ENCODE results near the gene MYLK.
"Not testable (repeated sequence)": the region's sequence is repeated elsewhere in the genome, so short reads cannot be mapped to it uniquely, and the experiment has no call there.

MYLK gene

GRCh38 chr3:123623346-123623880 is 260.7 kb downstream of the MYLK start:
- no peak for DNase-seq (ENCODE audit: low read depth in 3 of 3)

GRCh38 chr3:123622766-123623165 is 261.4 kb downstream of the MYLK start:
- DNase-seq (ENCODE audit: low read depth in 3 of 3): no peak

GRCh38 chr3:123621850-123622189 is 262.3 kb downstream of the MYLK start:
- no peak for DNase-seq (ENCODE audit: low read depth in 3 of 3)

DNA sequence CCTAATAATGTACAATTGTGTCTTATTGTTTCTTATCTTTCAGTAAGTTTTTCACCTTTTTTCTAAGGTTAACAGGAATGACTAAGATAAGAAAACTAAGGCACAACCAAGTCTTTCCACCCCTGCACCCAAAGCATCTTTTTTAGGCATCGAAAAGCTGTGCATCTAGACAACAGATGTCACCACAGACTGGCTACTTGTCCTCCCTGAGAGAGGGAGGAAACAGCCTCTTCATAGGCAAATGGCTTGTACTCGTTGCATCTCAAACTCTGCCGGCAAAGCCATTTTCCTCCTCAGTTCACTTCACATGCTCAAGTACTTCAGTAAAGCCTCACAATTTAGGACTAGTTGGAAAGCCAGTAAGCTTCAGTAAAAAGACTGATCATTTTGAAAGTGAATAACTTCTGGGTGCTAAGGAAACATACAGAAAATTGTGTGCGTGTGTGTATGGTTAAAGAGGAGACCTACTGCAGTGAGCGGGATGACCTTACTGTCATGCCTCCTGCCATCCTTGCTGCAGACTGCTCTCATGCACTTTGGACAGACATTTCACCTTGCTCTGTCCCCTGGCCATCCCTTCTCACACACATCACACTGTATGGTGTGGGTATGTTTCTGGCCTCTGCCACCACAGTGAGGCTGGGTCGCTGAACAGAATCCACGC is 262.8 kb downstream of the MYLK start:
- no peak for DNase-seq (ENCODE audit: low read depth in 3 of 3)

- DNase-seq (ENCODE audit: low read depth in 3 of 3): no peak
Observed at GRCh38 chr3:123620343-123620742, 263.8 kb downstream of the MYLK start.

DNA sequence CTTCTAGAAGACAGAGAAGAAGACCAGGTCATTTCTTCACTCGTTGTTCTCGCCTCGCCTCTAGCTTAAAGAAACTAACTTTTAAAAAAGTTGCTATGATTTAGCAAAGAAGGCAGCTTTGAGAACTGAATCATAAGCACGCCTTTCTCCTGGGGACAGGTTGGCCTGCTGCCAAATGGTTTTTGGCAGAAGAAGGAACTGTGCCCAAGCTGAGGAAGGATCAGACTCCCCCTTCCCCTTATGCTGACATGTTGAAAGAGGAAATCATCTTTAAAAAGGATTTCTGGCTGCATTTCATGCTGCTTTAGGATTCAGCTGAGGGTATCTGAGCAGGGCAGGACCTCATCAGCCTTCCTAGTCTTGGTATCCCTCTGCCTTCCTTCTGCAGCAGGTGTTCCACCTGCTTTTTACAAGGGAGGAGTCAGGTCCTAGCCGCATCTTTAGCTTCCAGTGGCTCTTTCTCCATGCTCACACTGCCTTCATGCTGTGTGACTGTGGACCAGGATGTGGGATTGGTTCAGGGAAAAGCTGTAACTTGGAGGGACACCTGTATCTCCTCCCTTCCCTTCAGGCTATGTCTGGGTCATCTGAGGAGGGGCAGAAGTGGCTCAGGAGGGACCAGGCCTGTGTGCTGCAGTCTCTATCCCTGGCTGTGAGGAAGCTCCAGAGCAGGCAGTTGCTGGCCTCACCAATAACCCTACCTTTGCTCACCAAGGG is 265.2 kb downstream of the MYLK start:
- DNase-seq (ENCODE audit: low read depth in 3 of 3): no peak

GRCh38 chr3:123618076-123618708 is 265.9 kb downstream of the MYLK start:
- no peak for DNase-seq (ENCODE audit: low read depth in 3 of 3)

DNA sequence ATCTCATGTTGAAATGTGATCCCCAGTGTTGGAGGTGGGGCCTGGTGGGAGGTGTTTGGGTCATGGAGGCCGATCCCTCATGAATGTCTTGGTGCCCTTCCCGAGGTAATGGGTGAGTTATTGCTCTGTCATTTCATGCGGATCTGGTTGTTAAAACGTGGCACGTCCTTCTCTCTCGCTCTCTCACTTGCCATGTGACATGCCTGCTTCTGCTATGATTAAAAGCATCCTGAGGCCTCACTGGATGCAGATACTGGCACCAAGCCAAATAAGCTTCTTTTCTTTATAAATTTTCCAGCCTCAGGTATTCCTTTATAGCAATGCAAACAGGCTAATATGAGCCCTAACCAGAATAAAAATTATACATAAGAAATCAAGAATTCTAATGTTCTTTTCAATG is 267.5 kb downstream of the MYLK start:
- DNase-seq (ENCODE audit: low read depth in 3 of 3): no peak

GRCh38 chr3:123613543-123613942 is 270.6 kb downstream of the MYLK start:
- DNase-seq (ENCODE audit: low read depth in 3 of 3): no peak

DNA sequence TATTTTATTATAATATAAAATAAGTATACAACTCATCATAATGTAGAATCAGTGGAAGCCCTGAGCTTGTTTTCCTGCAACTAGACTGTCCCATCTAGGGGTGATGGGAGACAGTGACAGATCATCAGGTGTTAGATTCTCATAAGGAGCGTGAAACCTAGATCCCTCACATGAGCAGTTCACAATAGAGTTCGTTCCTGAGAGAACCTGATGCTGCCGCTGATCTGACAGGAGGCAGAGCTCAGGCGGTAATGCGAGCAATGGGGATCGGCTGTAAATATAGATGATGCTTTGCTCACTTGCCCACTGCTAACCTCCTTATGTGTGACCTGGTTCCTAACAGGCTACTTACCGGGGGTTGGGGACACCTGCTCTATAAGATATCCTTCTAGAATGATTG is 272.5 kb downstream of the MYLK start:
- not testable (repeated sequence) for DNase-seq (ENCODE audit: low read depth in 3 of 3)

DNA sequence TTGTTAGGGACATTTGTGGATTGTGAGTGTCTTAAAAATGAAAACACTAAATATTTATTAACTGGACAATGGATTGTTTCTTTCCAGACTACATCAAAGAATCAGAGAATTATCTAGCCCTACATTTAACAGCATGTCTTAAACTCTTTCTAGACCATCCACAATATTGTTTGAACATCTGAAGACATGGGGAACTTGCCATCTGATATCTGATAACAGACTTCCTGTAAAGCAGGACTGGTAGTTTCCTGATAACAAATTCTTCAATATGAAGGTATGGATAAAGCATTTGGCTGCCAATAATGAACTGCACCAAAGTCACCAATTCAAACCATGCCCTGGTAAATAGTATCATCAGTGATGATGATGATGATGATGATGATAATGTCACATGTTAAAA is 273.1 kb downstream of the MYLK start:
- DNase-seq (ENCODE audit: low read depth in 3 of 3): no peak

DNA sequence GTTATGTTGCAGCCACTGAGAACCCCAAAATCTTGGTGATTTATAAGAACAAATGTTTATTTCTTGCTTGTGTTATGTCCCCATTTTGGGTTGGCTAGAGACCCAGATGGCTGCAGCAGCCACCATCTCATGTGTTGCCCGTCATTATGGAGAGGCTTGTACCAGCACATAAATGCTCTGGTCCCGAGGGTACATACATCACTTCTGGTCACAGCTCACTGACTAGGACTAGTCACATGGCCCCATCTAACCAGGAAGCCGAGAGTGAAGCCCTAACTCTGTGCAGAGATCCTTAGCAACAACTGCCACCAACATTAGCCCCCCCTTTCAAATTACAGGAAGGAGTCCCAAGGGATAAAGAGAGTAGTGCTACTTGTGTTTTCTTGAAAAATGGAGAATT is 273.8 kb downstream of the MYLK start:
- no peak for DNase-seq (ENCODE audit: low read depth in 3 of 3)

GRCh38 chr3:123609063-123609462 is 275.1 kb downstream of the MYLK start:
- DNase-seq (ENCODE audit: low read depth in 3 of 3): no peak

DNA sequence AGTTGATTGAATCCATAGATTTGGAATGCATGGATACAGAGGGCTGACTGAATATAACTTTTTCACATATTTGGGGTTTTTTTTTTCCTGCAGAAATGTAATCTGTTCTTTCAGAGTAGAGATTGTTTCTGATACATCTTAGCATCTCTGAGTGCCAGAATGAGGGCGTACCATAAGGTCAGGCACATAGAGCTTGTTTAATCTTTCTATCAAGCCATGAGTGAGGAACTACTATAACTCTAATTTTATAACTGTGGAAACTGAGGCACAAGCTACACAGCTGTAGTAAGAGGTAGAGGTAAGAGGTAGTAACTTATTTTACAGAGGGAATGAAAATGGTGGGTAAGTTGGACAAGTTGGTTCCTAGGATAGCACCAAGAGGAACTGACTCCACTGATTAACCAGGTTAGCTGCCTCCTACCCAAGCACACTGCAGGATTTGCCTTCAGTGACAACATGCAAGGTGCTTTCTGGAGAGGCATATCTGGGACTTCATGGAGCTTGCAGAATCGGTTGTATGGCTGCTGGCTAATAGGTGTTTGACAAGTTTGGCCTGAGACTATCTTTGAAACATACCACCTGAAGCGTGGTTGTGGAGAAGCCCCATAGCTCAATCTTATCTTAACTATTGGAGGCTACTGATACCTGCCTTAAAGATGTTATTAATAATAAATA is 275.7 kb downstream of the MYLK start:
- DNase-seq (ENCODE audit: low read depth in 3 of 3): no peak

- no peak for DNase-seq (ENCODE audit: low read depth in 3 of 3)
Observed at GRCh38 chr3:123606527-123606926, 277.6 kb downstream of the MYLK start.

- no peak for DNase-seq (ENCODE audit: low read depth in 3 of 3)
Observed at GRCh38 chr3:123605789-123606234, 278.3 kb downstream of the MYLK start.

DNA sequence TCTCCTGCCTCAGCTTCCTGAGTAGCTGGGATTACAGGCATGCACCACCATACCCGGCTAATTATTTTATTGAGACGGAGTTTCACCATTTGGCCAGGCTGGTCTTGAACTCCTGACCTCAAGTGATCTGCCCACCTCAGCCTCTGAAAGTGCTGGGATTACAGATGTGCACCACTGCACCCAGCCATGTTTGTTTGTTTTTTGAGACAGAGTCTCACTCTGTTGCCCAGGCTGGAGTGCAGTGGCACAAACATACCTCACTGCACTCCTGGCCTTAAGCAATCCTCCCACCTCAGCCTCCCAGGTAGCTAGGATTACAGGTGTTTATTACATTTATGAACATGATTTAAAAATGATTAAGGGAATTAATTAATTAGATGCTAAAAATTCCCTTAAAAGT is 281.0 kb downstream of the MYLK start:
- DNase-seq (ENCODE audit: low read depth in 3 of 3): not testable (repeated sequence)

GRCh38 chr3:123602325-123602724 is 281.8 kb downstream of the MYLK start:
- no peak for DNase-seq (ENCODE audit: low read depth in 3 of 3)

DNA sequence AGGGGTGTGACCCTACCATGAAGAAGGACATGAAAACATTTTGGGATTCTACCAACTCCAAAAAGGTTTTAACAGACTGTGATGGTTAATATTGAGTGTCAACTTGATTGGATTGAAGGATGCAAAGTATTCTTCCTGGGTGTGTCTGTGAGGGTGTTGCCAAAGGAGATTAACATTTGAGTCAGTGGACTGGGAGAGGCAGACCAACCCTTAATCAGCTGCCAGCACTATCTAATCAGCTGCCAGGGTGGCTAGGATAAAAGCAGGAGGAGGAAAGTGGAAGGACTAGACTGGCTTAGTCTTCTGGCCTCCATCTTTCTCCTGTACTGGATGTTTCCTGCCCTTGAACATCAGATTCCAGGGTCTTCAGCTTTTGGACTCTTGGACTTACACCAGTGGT is 283.3 kb downstream of the MYLK start:
- not testable (repeated sequence) for DNase-seq (ENCODE audit: low read depth in 3 of 3)

DNA sequence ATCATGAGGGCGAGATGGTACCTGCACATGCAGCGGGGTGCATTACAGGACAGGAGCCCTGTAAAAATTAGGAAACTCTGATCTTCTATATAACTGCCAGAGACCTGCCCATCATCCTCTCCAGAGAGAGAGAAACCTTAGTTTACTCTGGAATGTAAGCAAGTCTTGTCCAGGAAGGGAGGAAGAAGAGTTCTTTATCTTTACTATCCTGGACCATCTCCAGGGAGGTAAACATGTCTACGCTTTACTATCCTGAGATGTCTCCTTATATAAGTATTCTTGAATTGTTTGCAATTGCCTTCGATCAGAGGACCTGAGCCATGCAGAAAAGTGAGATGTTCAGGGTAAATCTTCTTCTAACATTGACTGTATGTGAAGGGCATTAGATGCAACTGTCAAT is 286.6 kb downstream of the MYLK start:
- DNase-seq (ENCODE audit: low read depth in 3 of 3): no peak

DNA sequence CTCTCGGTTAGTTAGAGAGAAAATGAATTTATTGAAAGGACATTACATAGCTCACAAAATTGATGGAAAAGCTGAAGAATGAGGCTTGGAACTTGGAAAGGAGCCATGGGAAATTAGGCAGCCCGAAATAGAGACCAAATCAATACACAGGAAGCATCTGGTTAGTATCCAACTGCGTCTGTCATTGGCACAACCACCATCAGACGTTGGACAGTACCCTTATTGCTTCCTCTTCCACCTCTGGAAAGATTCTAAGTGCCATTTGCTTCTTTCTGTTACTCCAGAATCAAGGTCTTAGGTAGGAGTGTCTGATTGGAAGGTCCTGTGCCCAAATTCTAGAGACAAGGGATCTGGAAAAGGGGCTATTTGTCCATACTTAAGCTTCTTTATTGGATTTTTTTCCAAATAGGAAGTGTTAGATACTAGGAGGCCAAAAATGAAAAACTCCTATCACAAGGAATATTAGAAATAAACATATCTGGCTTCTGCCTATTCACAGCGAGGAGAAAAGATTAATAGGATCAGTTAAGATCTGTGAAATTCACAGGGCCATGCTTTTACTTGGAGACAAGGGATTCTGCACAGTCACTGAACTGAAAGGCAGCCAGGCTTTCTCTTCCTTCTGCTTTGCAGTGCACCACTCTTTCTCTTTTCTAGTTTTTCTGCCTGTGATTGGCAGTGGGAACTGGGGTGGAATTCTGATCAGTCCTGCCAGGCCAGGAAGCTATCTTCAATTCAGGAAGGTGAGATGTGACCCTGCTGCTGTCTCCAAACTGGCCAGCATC is 288.5 kb downstream of the MYLK start:
- DNase-seq (ENCODE audit: low read depth in 3 of 3): no peak

- no peak for DNase-seq (ENCODE audit: low read depth in 3 of 3)
Observed at GRCh38 chr3:123593381-123593780, 290.8 kb downstream of the MYLK start.
